B cell (primary cell): ENCODE measurements around the gene PFDN6.
A peak's percentile ranks its signal among the peaks of the same experiment; 100 is the strongest.

Experiments
- CTCF ChIP-seq: fragments of 200-600 bp; IDR thresholded peaks from one replicate; pipeline ENCODE4 v1.8.0; 2022; ENCODE audit warnings: antibody characterized with exemption, mild to moderate bottlenecking
- EZH2 ChIP-seq: IDR thresholded peaks from 2 replicates; pipeline ENCODE4 v1.6.1; 2012; ENCODE audit warnings: borderline replicate concordance, low read depth, mild to moderate bottlenecking, moderate library complexity, low read length; ENCODE audit not compliant: insufficient read depth, poor library complexity, severe bottlenecking

DNA sequence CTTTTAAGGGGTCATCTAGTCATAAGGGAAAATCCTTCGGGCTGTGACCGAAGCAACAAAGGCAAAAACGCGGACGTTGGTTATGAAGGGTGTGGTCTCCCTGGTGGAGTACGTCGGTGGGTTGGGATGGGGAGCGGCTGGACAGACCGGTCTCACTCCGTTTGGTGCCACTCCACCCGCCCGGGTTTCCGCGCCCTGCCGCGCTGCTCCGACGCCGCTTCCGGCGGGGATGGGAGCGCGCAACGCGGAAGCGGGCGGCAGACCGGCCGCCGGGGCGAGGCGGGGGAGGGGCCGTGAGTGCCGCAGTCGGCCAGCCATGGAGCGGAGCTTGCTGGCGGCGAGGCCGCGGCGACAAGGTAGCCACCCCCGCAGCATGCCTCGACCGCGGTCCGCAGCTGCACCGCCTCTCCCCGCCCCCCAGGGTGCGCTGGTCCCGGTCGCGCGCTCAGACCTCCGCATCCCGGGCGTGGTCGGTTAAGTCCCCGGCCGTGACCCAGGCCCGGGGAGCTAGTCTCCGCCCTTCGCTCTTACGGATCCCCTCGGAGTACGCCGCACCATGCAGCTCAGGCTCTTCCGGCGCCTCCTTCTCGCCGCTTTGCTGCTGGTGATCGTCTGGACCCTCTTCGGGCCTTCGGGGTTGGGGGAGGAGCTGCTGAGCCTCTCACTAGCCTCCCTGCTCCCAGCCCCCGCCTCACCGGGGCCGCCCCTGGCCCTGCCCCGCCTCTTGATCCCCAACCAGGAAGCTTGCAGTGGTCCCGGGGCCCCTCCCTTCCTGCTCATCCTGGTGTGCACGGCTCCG, 12.3 kb upstream of the PFDN6 start, which contains the start of gene B3GALT4:
- no peak for TF ChIP-seq EZH2
- TF ChIP-seq CTCF, result peak; percentile 75
